PFSK-1 (cell line): ENCODE data around the gene RHOV.
A peak's percentile ranks its signal among the peaks of the same experiment; 100 is the strongest.

Experiments
- FOXP2 ChIP-seq: optimal IDR thresholded peaks from 2 replicates; pipeline ENCODE3; 2011; ENCODE audit warnings: borderline replicate concordance, control low read depth, inconsistent platforms; ENCODE audit not compliant: insufficient read depth; ENCODE audit errors: extremely low read length, extremely low read depth
- POLR2AphosphoS5 ChIP-seq: IDR thresholded peaks from 2 replicates; pipeline ENCODE4 v1.6.1; 2012; ENCODE audit warnings: low read depth, mild to moderate bottlenecking, control low read depth, low read length, moderate library complexity
- REST ChIP-seq, 2 experiments: IDR thresholded peaks; 2 replicates each; pipeline versions ENCODE4 v1.6.1 to v1.8.0; 2011 to 2012; ENCODE audit warnings: low read depth in 2 of 2, low read length in 2 of 2, control low read depth in 1 of 2, inconsistent platforms in 1 of 2, mild to moderate bottlenecking in 1 of 2, moderate library complexity in 1 of 2; ENCODE audit not compliant: insufficient read depth in 1 of 2
- SIN3A ChIP-seq: IDR thresholded peaks from 2 replicates; pipeline ENCODE4 v1.6.1; 2012; ENCODE audit warnings: mild to moderate bottlenecking, low read length, moderate library complexity, borderline replicate concordance; ENCODE audit not compliant: insufficient read depth
- TAF1 ChIP-seq: IDR thresholded peaks from 2 replicates; pipeline ENCODE4 v1.6.1; 2012; ENCODE audit warnings: low read length, control low read depth, borderline replicate concordance; ENCODE audit not compliant: insufficient read depth

RHOV gene

GRCh38 chr15:40850576-40851112 lies 23.4 kb downstream of the RHOV start:
- TF ChIP-seq TAF1, result no peak
- no peak for TF ChIP-seq SIN3A
- TF ChIP-seq REST (IDR thresholded peaks at IDR 0.05; ENCODE audit: insufficient read depth in 1 of 2, low read depth in 2 of 2, low read length in 2 of 2), result no peak
- TF ChIP-seq POLR2AphosphoS5, result no peak
- TF ChIP-seq FOXP2, result no peak

- TF ChIP-seq POLR2AphosphoS5 (peak; percentile 45), FOXP2 (peak; percentile 31), SIN3A (no peak), TAF1 (peak; percentile 40; the same call in 1 of the 2 replicates)
These were observed 26.6 kb downstream of the RHOV start for GRCh38 chr15:40847223-40847961.

- TF ChIP-seq SIN3A, result no peak
- TF ChIP-seq FOXP2, result no peak
- no peak for TF ChIP-seq REST (IDR thresholded peaks at IDR 0.05; ENCODE audit: insufficient read depth in 1 of 2, low read depth in 2 of 2, low read length in 2 of 2)
- no peak for TF ChIP-seq TAF1
- TF ChIP-seq POLR2AphosphoS5, result no peak
These were observed 27.2 kb downstream of the RHOV start for GRCh38 chr15:40846841-40847222.

GRCh38 chr15:40845511-40846284 lies 28.3 kb downstream of the RHOV start:
- no peak for TF ChIP-seq REST (IDR thresholded peaks at IDR 0.05; ENCODE audit: insufficient read depth in 1 of 2, low read depth in 2 of 2, low read length in 2 of 2)
- no peak for TF ChIP-seq TAF1
- no peak for TF ChIP-seq POLR2AphosphoS5
- no peak for TF ChIP-seq FOXP2
- no peak for TF ChIP-seq SIN3A

GRCh38 chr15:40845036-40845435 lies 29.0 kb downstream of the RHOV start:
- no peak for TF ChIP-seq POLR2AphosphoS5
- TF ChIP-seq TAF1, result no peak
- TF ChIP-seq REST (IDR thresholded peaks at IDR 0.05; ENCODE audit: insufficient read depth in 1 of 2, low read depth in 2 of 2, low read length in 2 of 2), result no peak
- TF ChIP-seq FOXP2, result no peak
- TF ChIP-seq SIN3A, result no peak
